Hypothalamus (tissue), 51 donors: ENCODE data around the gene NUBP2.
A peak's percentile ranks its signal among the peaks of the same experiment; 100 is the strongest.
"Not testable (repeated sequence)": the region's sequence is repeated elsewhere in the genome, so short reads cannot be mapped to it uniquely, and the experiment has no call there.

ENCODE experiments used
- DNase-seq, 51 donors: peaks; one replicate each; lab custom pipeline; 2025; lab: John Stamatoyannopoulos, UW

The NUBP2 gene

DNA sequence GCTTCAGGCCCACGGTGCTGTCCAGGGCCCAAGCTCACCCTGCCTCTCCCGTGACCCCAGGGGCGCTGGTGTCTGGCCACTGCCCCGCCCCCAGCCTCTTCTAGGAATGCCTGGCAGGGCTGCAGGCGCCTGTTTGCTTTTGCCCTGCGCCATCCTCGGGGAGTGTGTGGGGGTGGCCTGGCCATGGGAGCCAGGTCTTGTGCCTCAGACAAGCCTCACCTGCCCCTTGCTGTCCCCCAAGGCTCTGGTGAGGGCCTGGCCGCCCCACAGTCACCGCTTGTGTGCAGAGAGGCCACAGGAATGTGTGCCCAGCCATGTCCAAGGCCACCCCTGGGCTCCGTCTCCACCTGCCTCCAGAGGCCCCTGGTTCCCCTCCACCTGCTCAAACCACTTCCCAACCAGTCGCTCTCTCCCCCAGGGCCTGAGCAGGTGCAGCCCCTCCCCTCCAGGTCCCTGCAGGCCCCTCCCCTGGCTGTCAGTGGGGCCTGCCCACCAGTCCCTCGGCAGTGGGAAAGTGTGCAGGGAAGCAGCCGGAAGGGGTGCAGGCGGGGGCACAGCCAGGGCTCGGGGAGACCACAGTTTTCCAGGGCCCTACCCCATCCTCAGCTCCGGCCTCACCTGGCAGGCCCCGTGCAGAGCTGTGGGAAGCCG, 11.6 kb downstream of the NUBP2 start:
- DNase-seq, result no peak

- no peak for DNase-seq
Measured at GRCh38 chr16:1794908-1795666, 12.3 kb downstream of the NUBP2 start.

GRCh38 chr16:1799263-1799662, 16.5 kb downstream of the NUBP2 start:
- DNase-seq, result not testable (repeated sequence)

- DNase-seq, result no peak
Measured at GRCh38 chr16:1800701-1801100, 17.9 kb downstream of the NUBP2 start.

DNA sequence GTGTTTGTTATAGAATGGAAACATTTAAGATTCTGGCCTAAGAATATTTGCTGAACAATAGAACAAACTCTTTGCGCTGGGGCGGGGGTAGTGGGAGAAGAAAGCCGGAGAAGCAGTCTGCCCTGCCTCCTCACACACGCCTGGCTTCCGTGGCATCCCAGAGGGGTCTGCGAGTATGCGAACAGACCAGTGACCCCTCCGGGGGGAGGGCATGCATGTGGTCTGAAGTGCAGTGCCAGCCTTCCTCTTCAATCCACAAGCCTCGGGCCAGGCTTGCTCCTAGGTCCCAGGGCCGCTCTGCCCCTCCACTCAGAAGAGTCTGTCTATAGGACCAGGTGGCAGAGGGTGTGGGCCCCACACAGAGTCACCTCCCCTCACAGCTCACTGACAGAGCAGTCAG, 24.9 kb downstream of the NUBP2 start:
- DNase-seq, result no peak

DNA sequence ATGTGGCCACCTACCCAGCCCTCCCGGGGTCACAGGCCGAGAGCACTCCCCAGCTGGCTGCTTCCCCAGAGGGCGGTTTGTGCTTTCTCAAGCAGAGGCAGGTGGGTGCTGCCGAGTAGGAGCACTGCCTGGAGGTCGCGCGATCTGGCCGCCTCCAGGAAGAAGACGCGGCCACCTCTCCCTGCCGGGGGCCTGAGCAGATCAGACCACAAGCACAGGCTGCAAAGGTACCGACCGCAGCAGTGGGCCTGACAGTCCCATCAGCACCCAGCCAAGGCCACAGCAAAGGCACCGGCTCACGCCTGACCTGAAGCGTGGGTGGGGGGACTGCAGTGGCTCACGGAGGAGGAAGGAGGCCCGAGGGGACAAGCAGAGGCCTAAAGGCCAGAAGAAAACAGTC, 25.9 kb downstream of the NUBP2 start:
- no peak for DNase-seq

DNA sequence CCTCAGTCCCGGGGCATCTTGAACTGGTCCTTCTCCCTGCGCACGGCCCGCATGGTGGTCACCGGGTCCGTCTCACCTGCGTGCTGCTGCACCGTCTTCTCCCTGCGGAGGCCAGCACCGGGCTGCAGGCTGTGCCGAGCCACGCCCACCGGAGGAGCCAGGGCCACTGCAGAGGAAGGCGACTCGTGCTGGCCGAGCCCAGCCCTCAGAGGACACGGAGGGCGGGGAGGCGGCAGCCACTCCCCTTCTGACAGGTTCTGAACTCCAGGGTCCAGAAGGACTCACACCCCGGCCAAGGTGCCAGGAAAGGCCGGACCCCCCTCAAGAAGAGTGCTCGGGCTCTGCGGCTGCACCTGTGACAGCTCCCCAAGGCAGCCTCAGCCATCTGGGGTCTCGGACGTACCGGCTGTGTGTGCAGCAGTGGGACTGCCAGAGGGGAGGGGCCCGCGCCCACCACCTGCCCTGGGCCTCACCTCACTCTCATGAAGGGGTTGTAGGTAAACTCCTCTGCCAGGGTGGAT, 26.6 kb downstream of the NUBP2 start:
- DNase-seq, result no peak

- no peak for DNase-seq
Measured at GRCh38 chr16:1810106-1810505, 27.3 kb downstream of the NUBP2 start.

GRCh38 chr16:1810536-1810935, 27.8 kb downstream of the NUBP2 start:
- DNase-seq, result no peak

DNA sequence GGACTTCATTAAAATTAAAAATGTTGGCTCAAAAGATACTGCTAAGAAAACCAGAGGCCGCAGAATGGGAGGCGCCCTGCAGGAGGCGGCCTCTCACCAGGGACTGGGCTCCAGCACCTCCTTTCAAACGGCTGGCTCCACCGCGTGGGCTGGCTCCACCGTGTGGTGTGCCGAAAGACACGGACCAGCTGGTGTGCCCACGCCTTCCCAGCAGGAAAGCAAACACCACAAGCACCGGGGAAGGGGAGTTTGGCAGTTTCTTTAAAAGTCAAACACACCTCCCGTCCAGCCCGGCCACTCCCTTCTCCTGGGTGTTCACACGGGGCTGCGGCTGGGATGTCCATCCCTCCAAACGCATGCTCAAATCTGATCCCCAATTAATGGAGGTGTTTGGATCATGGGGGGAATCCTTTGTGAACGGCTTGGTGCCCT, 30.0 kb downstream of the NUBP2 start:
- peak in 6 of 51 donors; percentile 2 to 23 (median 11) for DNase-seq

- no peak for DNase-seq
Measured at GRCh38 chr16:1815461-1815860, 32.7 kb downstream of the NUBP2 start.

- no peak for DNase-seq
Measured at GRCh38 chr16:1816396-1817275, 33.9 kb downstream of the NUBP2 start.

DNA sequence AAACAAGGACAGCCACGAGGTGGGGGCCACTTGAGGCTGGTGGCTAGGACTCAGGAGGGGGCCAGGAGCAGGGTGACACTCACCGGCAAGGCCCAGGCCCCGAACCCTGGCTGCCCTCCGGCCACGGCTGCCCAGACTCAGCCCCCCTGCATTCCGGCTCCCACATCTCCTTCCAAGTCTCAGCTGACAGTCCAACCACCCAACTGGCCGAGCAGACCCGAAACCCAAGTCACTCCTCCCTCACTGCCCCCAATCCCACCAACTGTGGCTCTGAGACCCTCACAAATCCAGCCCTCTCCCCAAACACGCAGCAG, 34.5 kb downstream of the NUBP2 start:
- DNase-seq, result no peak

DNA sequence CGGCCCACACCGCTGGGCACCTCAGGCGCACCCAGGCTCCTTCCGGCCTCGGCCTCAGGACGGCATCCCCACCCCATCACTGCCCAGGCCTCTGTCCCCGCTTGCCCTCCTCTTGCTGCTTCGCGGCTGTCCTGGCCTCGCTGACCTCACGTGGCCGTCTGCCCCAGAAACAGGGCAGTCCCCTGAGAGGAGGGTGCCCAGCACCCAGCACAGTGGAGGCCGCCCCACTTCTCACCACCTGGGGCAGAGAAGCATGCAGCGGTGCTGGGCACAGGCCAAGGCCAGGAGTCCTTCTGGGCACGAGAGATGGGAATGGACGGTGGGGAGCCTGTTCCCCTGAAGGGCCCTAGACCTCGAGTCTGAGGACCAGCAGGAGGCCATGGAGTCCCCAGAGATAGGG, 35.0 kb downstream of the NUBP2 start:
- no peak for DNase-seq

GRCh38 chr16:1818204-1818872, 35.6 kb downstream of the NUBP2 start:
- no peak for DNase-seq

DNA sequence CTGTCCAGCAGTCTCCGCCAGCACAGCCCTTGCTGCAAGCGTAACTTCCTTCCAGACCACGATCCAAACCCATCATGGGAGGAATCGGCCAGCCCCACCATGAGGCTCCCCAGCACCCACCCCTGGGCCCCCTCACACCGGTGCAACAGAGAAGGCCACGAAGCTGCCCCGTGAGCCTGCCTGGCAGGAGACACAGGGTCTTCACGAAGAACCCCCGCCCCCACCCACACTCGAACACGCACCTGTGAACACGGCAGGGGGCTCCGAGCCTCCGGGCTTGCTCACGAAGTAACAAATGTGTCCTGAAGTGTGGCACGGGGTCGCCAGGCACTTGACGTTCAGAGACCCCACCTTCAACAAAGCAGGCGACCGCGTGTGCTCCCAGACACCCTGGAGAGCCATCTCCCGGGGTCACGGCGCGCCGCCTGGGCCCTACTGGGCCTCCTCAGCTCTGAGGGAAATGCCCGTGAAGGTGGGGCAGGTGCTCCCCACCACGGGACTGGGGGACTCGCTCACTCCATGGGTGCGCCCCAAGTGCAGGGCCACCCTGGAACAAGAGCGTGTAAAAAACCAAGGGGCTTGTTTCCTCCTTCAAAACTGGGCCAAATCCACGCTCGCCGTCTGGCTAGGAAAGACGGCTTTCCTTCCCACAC, 36.2 kb downstream of the NUBP2 start:
- no peak for DNase-seq

DNA sequence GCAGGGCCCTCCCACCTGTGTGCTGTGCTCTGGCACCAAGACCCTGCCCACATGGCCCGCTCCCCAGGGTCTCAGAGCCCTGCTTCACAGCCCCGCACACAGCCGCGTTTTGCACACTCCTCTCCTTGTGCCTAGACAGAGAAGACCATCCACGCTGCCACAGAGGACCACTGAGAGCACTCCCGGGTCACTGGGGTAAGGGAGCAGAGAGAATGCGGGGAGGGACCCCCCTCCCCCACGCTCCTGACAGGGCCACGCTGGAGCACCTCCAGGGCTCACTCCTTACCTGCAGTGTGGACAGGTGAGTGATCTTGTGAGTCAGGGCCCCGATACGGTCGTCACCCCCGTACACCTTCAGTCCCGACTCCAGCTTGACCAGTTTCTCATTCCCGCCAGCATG, 36.9 kb downstream of the NUBP2 start:
- DNase-seq, result no peak

GRCh38 chr16:1820096-1820945, 37.6 kb downstream of the NUBP2 start:
- DNase-seq, result no peak

- no peak for DNase-seq
Measured at GRCh38 chr16:1820946-1821290, 38.2 kb downstream of the NUBP2 start.
